HG03442 (cell line): ENCODE results near the gene ARHGEF1.
"Not testable (repeated sequence)": the region's sequence is repeated elsewhere in the genome, so short reads cannot be mapped to it uniquely, and the experiment has no call there.

Source experiments
- ATAC-seq: cut with Tn5 transposase; IDR thresholded peaks from one replicate; pipeline ENCODE4 v1.9.1; 2021; ENCODE audit warnings: mild to moderate bottlenecking, moderate library complexity; ENCODE audit not compliant: unreplicated experiment

ARHGEF1 gene

GRCh38 chr19:41862445-41862986 is 20.5 kb upstream of the ARHGEF1 start:
- ATAC-seq, result no peak

GRCh38 chr19:41863209-41863931 is 19.6 kb upstream of the ARHGEF1 start:
- no peak for ATAC-seq

- ATAC-seq, result no peak
Observed at GRCh38 chr19:41864374-41864773, 18.6 kb upstream of the ARHGEF1 start.

GRCh38 chr19:41866284-41866683 is 16.7 kb upstream of the ARHGEF1 start:
- ATAC-seq, result no peak

DNA sequence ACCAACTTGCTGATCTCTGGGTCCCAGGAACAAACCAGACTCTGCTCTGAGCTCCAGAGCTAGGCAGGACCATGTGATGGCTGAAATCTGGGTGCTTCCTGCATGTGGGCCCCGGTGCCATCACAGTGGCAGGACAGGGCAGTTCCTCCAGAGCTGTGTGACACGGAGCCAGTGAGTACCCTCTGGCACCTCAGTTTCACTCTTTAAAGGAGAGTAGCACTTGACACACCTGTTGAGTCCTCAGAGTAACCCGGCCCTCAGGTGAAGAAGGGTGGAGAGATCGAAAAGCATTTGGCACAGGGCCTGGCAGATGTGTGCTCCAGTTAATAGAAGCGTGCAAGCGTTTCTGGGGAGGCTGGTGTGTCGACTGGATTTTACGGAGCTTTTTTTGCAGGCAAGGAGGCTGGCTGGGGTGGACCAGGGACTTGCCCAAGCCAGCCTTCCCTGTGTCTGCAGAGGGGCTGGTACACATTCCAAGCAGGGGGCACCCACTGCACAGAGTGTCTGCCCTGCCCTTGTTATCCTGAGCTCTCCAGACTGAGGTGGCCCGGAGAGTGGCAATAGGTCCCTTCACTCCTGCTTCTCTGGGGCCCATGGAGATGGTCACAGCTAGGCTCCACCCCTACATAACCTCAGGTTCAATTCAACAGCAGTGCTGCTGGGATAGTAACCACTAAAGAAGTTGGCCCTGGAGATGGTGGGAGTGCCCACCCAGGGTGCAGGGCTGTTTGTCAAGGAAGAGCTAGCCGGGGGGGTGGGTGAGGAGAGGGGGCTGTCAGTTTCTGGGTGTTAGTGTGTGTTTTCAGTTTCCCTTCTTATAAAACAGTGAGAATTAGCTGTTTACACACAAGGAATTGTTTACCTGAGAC is 14.6 kb upstream of the ARHGEF1 start:
- ATAC-seq, result no peak

GRCh38 chr19:41868989-41869300 is 14.0 kb upstream of the ARHGEF1 start:
- no peak for ATAC-seq

GRCh38 chr19:41869374-41869955 is 13.5 kb upstream of the ARHGEF1 start:
- no peak for ATAC-seq

DNA sequence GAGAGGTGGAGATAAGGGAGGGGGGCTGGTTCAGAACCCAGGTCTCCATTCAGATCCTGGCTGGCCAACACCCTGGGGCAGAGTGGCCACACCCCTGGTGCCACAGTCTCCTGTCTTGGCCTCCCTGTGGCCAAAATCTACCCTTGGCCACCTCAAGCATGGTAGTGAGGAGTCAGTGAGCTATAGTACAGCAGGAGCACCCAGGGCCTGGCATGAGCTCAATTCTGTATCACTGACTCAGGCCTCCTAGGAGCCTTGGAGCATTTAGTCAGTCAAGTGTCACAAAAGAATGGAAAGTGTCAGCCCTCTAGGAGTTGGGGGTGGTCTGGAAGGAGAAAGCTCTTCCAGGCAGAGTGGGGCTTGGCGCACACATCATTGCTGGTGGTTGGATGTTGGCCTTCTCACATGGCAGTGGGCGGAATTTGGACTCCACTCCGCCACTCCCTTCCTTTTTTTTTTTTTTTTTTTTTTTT is 12.5 kb upstream of the ARHGEF1 start:
- ATAC-seq, result no peak

DNA sequence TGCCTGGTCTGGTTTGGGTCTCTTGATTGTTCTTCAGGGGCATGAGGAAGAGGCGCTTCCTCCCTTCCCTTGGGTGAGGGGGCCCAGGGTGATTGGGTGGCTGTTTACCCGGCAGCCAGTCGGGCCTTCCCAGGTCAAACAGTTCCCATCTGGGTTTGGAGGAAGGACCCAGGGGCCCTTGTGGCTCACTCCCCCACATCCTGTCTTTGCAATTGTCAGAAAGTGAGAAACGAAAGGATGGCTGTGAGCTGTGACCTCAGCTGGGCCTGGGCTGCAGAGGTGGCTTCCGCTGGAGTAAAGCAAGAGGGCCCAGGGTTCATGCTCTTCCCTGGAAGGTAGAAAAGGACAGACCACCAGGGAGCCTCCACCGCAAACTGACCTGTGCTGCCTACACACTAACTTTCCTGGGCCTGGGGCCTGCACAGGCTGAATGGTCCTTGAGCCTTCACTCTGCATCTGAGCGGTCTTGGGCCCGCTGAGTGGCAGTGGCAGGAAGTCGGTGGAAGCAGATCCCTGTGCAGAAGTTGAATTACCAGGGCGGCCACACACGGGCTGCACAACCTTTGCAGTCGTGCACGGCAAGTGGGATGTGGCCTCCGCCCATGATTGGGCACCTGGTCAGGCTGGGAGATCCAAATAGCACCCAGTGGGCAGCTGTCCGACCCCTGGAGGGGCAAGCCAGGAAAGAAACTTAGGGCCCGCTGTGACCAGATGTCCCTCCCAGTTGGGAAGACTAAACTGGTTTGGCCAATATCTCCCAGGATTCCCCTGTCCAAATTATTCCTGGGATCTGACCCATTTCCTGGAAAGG is 11.2 kb upstream of the ARHGEF1 start:
- ATAC-seq, result no peak

DNA sequence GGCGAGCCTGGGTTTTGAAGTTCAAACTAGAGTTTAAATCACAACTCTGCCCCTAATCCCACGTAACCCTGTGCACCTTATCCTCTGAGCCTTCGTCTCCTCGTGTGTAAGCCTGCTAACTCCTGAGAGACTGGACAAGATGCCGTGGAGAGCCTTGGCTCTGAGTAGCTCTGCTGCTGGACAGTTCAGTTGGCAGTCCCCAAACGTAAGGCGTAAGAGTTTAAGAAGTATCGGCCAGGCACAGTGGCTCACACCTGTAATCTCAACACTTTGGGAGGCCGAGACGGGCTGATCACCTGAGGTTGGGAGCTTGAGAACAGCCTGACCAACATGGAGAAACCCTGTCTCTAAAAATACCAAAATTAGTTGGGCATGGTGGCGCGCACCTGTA is 10.6 kb upstream of the ARHGEF1 start:
- no peak for ATAC-seq

DNA sequence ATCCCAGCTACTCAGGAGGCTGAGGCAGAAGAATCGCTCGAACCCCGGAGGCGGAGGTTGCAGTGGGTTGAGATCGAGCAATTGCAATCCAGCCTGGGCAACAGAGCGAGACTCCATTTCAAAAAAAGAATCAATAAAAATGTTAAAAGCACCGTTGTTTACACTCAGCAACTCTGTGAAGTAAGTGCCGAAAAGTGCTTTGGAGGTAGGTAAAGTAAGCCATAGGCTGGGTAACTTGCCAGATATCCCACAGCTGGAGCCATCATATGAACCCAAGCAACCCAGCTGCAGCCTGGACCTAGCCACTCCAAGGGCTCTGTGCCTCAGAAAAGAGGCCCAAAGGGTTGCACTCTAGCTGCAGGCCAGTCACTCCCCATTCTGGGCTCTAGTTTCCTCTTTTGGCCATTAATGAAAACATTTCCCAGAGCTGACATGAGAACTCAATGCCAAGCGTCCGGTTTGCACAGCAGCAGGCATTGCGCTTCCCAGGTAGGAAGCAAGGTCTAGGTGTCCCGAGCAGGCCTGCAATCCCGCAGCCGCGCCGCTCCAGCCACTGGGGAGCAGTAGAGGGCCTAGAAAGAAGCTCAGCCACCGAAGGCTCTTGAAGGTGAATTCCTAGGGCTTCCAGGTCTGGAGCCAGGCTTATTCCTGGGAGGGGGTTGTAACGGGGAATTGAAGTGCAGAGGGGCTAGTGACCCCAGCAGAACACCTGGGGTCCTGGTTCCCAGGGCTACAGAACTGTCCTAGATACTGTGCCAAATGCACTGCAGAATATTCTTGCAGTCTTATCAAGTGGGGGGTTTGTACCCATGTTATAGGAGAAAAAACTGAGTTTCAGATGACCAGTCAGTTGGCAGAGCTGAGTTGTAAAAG is 10.0 kb upstream of the ARHGEF1 start:
- ATAC-seq, result no peak

GRCh38 chr19:41875973-41876372 is 7.0 kb upstream of the ARHGEF1 start:
- ATAC-seq, result not testable (repeated sequence)

DNA sequence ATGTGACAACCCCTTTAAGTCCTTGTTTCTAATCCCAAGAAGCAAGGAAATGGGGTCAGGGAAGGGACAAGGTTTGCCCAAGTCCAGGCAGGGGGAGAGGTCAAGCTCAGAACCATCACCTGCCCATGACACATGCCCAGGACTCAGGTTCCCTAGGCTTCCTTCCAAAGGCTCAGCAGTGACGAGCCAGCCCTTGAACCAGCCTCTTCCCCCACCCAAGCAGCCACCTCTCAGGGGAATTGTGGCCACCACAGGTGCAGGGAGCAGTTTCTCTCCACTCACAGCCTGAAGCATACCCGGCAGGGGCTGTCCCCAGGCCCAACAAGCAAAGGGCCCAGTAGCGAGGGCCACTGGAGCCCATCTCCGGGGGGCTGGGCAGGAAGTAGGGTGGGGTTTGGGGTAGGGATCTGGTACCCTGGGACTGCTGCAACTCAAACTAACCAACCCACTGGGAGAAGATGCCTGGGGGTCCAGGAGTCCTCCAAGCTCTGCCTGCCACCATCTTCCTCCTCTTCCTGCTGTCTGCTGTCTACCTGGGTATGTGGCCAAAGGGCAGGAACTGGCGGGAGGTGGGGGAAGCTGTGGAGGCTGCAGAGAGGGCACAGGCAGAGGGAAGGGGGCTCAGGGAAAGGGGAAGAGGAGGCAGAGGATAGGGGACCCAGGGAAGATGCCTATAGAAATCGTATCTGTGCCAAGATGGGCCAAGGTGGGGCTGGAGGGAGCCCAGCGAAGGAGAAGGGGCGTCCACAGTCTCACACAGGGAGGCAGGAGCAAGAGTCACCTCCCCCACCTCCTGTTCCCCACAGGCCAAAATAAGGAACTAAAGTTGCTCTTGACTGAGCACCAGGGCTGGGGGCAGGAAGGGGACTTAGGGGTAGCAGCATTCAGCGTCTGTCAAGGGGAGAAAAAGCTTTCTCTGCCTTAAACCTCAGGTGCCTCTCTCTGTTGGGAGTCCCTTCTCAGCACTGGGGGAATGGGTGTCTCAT is 5.8 kb upstream of the ARHGEF1 start, which contains the start of gene CD79A:
CD79A (plus strand) TSS at position 433 of the 986 bp plus-strand sequence; CDS start at position 459, 26 bp downstream.
- ATAC-seq, result peak; percentile 56

DNA sequence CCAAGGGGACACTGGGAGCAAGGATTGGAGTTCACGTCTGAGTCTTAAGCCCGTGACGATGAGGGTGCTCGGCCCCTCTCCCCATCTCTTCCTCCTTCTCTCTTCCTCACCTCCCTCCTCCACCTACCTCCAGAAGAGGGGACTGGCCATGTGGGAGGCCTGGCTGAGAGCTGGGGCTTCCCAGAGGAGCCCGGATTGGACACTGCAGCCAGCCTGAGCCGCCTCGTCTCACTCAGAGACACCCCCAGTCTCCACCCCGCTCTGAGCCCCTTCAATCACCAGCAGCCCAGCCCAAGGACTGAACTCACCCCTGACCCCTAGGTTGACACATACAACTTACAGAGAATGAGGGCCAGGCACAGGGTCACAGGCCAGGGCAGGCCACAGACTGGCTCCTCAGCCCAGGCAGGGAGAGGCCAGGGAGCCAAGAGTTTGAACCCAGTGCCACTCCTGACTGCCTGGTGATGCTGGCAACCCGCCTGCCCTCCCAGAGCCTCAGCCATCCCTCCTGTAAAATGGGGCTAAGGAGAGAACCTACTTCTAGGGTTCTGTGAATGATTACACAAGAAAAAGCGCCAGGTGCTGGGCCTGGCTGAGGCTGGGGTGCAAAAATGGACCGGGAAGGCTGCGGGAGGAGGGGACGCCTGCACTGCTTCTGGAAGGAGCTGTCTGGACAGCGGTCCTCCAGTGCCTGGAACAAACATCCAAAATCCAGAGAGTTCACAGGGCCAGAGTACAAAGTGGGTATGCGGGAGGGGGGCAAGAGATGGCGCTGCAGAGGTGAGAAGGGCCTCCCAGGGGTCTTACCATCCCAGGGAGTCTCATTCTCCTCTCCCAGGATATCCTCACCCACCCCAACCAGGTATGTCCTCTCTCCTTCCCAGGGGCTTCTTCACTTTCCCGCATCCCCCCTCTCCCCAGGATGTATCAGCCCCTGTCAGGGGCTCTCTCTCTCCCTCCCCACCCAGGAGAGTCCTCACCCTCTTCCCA is 4.8 kb upstream of the ARHGEF1 start:
- no peak for ATAC-seq

GRCh38 chr19:41879080-41879479 is 3.9 kb upstream of the ARHGEF1 start:
- no peak for ATAC-seq

DNA sequence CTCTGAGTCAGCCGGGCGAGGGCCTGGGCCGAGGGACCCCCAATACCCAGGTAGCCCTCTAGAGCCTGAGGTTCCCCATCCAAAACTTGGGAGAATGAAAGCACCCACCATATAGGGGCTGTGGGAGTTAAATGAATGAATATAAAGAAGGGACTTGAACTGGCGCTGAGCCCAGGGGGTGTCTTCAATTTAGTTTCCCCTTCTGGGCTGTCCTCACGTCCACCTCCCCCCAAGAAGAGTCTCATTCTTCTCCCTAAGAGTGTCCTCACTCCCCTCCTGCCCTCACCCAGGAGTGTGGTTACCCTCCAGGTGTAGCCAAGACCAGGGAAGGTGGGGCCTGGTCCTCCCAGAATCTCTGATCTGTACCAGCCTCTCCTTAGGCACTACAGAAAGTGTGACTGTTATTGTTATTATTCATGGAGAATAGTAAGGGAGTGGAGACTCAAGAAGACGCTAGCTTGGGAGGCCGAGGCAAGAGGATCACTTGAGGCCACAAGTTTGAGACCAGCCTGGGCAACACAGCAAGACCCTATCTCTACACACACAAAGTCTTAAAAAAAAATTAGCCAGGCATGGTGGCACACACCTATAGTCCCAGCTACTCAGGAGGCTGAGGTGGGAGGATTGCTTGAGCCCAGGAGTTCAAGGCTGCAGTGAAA is 3.2 kb upstream of the ARHGEF1 start:
- ATAC-seq, result no peak

DNA sequence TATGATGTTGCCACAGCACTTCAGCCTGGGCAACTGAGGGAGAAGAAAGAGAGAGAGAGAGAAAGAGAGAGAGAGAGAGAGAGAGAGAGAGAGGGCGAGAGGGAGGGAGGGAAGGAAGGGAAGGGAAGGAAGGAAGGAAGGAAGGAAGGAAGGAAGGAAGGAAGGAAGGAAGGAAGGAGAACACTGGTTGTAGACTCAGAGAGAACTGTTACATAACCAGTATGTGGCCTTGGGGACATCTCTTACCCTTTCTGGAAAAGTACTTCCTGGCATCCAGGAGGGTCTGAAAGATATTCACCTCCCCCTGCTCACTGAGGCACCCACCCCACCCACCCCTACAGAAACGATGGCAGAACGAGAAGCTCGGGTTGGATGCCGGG is 2.7 kb upstream of the ARHGEF1 start:
- ATAC-seq, result no peak
